ENCODE measurements around the gene VAC14.

DNA sequence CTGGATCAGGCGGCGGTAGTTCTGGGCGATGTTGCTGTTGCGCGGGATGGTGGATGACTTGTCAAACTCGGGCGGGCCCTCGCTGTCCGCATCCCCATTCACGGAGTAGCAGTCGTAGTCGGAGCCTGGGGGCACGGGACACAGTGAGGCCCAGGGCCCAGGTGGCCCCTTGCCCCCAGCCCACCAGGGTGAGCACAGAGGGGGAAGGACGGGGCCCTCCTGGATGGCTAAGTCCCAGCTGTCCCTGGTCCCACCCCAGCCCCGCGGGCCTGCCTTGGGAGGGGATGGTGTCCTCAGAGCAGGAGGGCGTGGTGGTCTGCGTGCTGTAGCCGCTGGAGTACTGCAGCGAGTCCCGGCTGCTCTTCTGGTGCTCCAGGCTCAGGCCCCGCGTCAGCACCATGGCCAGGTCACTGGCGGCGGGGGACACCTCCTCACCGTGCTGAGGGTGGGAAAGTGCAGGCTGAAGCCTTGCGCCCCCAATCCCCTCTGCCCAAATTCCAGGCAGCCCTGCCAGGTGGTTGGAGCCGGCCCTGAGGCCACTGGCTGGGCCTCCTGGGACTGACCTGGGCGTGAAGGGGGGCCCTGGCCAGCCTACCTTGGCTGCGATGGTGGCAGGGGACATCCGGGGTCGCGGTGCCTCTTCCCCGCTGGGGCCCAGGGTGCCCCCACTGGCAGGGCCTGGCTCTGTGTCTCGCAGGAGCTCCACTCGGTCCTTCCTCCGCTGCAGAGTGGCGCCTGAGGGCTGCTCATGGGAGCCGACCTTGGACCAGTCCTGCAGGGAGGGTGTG is 136.4 kb downstream of the VAC14 start:
- TF ChIP-seq POLR2AphosphoS5 (IDR thresholded peaks at IDR 0.05; ENCODE audit: low read depth, low read length) (no peak), EZH2 (IDR thresholded peaks at IDR 0.05) (no peak), POLR2A (IDR thresholded peaks at IDR 0.05; ENCODE audit: borderline replicate concordance, extremely low read depth, insufficient read depth, insufficient read length) (no peak), EZH2phosphoT487 (IDR thresholded peaks at IDR 0.05; ENCODE audit: borderline replicate concordance) (no peak), JUND (IDR thresholded peaks at IDR 0.05) (no peak)
- TF ChIP-seq, protein P1, sequence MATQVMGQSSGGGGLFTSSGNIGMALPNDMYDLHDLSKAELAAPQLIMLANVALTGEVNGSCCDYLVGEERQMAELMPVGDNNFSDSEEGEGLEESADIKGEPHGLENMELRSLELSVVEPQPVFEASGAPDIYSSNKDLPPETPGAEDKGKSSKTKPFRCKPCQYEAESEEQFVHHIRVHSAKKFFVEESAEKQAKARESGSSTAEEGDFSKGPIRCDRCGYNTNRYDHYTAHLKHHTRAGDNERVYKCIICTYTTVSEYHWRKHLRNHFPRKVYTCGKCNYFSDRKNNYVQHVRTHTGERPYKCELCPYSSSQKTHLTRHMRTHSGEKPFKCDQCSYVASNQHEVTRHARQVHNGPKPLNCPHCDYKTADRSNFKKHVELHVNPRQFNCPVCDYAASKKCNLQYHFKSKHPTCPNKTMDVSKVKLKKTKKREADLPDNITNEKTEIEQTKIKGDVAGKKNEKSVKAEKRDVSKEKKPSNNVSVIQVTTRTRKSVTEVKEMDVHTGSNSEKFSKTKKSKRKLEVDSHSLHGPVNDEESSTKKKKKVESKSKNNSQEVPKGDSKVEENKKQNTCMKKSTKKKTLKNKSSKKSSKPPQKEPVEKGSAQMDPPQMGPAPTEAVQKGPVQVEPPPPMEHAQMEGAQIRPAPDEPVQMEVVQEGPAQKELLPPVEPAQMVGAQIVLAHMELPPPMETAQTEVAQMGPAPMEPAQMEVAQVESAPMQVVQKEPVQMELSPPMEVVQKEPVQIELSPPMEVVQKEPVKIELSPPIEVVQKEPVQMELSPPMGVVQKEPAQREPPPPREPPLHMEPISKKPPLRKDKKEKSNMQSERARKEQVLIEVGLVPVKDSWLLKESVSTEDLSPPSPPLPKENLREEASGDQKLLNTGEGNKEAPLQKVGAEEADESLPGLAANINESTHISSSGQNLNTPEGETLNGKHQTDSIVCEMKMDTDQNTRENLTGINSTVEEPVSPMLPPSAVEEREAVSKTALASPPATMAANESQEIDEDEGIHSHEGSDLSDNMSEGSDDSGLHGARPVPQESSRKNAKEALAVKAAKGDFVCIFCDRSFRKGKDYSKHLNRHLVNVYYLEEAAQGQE (IDR thresholded peaks at IDR 0.05; ENCODE audit: low read depth) = no peak
- TF ChIP-seq, protein P2, sequence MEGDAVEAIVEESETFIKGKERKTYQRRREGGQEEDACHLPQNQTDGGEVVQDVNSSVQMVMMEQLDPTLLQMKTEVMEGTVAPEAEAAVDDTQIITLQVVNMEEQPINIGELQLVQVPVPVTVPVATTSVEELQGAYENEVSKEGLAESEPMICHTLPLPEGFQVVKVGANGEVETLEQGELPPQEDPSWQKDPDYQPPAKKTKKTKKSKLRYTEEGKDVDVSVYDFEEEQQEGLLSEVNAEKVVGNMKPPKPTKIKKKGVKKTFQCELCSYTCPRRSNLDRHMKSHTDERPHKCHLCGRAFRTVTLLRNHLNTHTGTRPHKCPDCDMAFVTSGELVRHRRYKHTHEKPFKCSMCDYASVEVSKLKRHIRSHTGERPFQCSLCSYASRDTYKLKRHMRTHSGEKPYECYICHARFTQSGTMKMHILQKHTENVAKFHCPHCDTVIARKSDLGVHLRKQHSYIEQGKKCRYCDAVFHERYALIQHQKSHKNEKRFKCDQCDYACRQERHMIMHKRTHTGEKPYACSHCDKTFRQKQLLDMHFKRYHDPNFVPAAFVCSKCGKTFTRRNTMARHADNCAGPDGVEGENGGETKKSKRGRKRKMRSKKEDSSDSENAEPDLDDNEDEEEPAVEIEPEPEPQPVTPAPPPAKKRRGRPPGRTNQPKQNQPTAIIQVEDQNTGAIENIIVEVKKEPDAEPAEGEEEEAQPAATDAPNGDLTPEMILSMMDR (IDR thresholded peaks at IDR 0.05 in 2 of 3, conservative IDR thresholded peaks at IDR 0.05 in 1 of 3; ENCODE audit: borderline replicate concordance in 1 of 3, insufficient read depth in 1 of 3, low read depth in 2 of 3, low read length in 2 of 3) = no peak
- TF ChIP-seq, protein P3, sequence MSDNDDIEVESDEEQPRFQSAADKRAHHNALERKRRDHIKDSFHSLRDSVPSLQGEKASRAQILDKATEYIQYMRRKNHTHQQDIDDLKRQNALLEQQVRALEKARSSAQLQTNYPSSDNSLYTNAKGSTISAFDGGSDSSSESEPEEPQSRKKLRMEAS (IDR thresholded peaks at IDR 0.05) = no peak
